Brain microvascular endothelial cell (primary cell): Measurements from ENCODE around the gene ERAS.
"Not testable (repeated sequence)": the region's sequence is repeated elsewhere in the genome, so short reads cannot be mapped to it uniquely, and the experiment has no call there.

Source experiments
- DNase-seq: peaks from one replicate; pipeline ENCODE4 v3.0.0-alpha.2; 2020
- H3K27ac ChIP-seq: fragments of 250-450 bp; sonication (Bioruptor Pico); 2 replicates; pipeline ENCODE4 v1.5.1; 2020; ENCODE audit warnings: mild to moderate bottlenecking, moderate library complexity
- H3K27me3 ChIP-seq: fragments of 250-450 bp; sonication (Bioruptor Pico); replicated peaks from 2 replicates; pipeline ENCODE4 v1.5.1; 2020; ENCODE audit warnings: mild to moderate bottlenecking
- H3K36me3 ChIP-seq: fragments of 250-450 bp; sonication (Bioruptor Pico); replicated peaks from 2 replicates; pipeline ENCODE4 v1.5.1; 2020; ENCODE audit warnings: mild to moderate bottlenecking
- H3K4me3 ChIP-seq: 2 replicates; pipeline ENCODE4 v1.5.1; 2011; ENCODE audit warnings: low read depth, mild to moderate bottlenecking, control low read depth, low read length, moderate library complexity
- CTCF ChIP-seq: IDR thresholded peaks from 2 replicates; pipeline ENCODE4 v1.5.1; 2011; ENCODE audit warnings: low read depth, mild to moderate bottlenecking, moderate library complexity, low read length, control low read depth, inconsistent platforms; ENCODE audit errors: missing control alignments
- in situ Hi-C: cut with HindIII; loops from 2 replicates; pipeline ENCODE4 v1.10.0; 2017; ENCODE audit warnings: low sequenced_read_pairs, low pct_ligation_motif_present

Gene ERAS

DNA sequence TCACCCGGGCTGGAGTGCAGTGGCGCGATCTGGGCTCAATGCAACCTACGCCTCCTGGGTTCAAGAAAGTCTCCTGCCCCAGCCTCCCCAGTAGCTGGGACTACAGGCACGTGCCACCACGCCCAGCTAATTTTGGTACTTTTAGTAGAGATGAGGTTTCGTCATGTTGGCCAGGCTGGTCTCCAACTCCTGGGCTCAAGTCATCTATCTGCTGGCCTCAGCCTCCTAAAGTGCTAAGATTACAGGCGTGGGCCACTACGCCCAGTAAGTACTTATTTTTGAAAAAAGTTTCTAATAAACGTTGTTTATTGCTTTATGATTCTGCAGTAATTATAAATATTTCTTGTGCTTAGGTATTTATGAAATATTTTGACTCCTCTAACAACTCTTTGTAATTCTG, 13.4 kb downstream of the ERAS start:
- TF ChIP-seq CTCF: no peak
- in situ Hi-C loops: no loop called here
- H3K36me3 ChIP-seq: no peaks in the 10 kb centered on the region

GRCh38 chrX:48848847-48849246, 22.5 kb downstream of the ERAS start:
- in situ Hi-C loops: no loop called here
- H3K27ac ChIP-seq: no peak overlapping the region
- DNase-seq: no peak
- H3K36me3 ChIP-seq: no peaks in the 10 kb centered on the region
- no peaks in the 10 kb centered on the region for H3K27me3 ChIP-seq
- no peak for TF ChIP-seq CTCF
- no peak overlapping the region for H3K4me3 ChIP-seq

More for the DNA sequence above, 13.4 kb downstream of the ERAS start:
- Histone ChIP-seq H3K4me3 (no peak overlapping the region), H3K27me3 (peaks cover 3% of the 10 kb centered on the region), H3K27ac (no peak overlapping the region)
- DNase-seq: no peak

DNA sequence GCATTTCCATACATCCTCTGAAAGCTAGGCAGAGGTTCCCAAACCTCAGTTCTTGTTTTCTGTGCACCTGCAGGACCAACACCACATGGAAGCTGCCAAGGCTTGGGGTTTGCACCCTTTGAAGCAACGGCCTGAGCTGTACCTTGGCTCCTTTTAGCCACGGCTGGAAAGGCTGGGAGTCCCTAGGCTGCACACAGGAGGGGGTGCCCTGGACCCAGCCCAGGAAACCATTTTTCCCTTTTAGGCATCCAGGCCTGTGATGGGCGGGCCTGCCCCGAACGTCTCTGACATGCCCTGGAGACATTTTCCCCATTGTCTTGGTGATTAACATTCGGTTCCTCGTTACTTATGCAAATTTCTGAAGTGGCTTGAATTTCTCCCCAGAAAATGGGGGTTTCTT, 26.5 kb downstream of the ERAS start:
- Histone ChIP-seq H3K36me3 (no peaks in the 10 kb centered on the region), H3K4me3 (no peak overlapping the region), H3K27ac (no peak overlapping the region), H3K27me3 (no peaks in the 10 kb centered on the region)
- in situ Hi-C loops: no loop called here
- no peak for TF ChIP-seq CTCF
- DNase-seq: no peak

GRCh38 chrX:48853494-48853893, 27.2 kb downstream of the ERAS start:
- H3K27me3 ChIP-seq, H3K27ac ChIP-seq, DNase-seq, in situ Hi-C loops, H3K4me3 ChIP-seq, H3K36me3 ChIP-seq: not testable (repeated sequence)

DNA sequence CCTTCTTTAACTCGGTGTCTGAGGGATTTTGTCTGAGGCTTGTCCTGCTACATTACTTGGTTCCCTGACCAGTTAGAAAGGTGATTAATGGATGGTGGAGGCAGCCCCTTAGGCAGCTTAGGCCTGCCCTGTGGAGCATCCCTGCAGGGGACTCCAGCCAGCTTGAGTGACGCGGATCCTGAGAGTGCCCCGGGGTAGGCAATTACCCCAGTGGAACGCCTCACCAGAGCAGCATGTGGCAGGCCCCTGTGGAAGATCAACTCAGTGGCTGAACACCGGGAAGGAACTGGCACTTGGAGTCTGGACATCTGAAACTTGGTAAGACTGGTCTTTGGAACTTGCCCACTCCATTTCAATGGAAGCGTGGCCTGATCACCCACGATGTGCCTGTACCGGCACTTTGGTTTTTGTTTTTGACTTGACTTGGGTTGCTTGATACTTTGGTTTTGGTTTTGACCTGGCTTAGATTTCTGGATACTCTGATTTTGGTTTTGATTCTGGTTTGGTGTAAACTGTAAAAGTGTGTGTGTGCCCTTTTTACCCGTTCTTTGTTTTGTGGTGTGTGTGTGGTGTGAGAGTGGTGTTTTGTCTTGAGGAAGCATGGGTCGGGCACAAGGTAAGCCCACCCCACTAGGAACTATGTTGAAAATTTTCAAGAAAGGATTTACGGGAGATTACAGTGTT, 27.9 kb downstream of the ERAS start:
- in situ Hi-C loops, H3K4me3 ChIP-seq, H3K36me3 ChIP-seq, DNase-seq, H3K27ac ChIP-seq, H3K27me3 ChIP-seq: not testable (repeated sequence)

- Histone ChIP-seq H3K4me3 (no peak overlapping the region), H3K27ac (no peak overlapping the region), H3K27me3 (no peaks in the 10 kb centered on the region), H3K36me3 (no peaks in the 10 kb centered on the region)
- no peak for DNase-seq
- in situ Hi-C loops: no loop called here
- TF ChIP-seq CTCF: peak; percentile 56
These were observed 28.6 kb downstream of the ERAS start for GRCh38 chrX:48854898-48855297.

DNA sequence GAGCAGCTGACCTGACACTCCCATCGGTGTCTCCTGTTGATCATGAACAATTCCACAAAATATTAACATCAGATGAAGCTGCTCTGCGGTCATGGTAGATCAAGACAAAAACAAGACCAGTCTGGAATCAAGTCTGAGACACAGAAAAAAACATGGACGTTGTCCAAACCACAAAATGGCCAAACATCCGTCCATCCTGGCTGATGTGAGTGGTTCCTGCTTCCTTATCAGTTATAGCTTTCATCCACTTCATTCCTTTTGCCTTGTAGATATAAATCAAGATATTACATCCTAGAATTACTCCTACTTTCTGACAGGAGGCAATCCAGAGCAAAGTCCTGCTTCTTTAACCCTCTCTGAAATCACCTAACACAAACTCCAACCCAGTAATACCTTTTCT, 37.9 kb downstream of the ERAS start:
- in situ Hi-C loops: no loop called here
- DNase-seq: peak; percentile 72

GRCh38 chrX:48872017-48872416, 45.7 kb downstream of the ERAS start:
- H3K27me3 ChIP-seq, H3K27ac ChIP-seq, DNase-seq, in situ Hi-C loops, H3K4me3 ChIP-seq, H3K36me3 ChIP-seq: not testable (repeated sequence)

More for the DNA sequence above, 37.9 kb downstream of the ERAS start:
- Histone ChIP-seq H3K4me3 (no peak overlapping the region), H3K27me3 (no peaks in the 10 kb centered on the region), H3K27ac (no peak overlapping the region), H3K36me3 (no peaks in the 10 kb centered on the region)
- TF ChIP-seq CTCF: no peak

DNA sequence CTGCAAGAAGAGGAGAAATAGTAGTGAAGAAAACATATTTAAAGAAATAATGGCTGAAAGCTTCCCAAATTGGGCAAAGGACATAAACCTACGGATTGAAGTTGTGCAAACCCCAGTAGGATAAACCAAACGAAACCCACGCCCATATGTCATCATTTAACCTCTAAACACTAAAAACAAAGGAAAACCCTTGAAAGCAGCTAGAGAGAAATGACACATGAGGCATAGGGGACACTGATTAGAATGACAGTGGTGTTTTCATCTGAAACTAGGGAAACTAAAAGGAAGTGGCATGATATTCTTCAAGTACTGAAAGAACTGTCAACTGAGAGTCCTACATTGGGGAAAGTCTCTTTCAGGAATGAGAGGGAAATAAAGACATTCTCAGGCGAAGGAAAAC, 50.6 kb downstream of the ERAS start:
- in situ Hi-C loops, H3K4me3 ChIP-seq, H3K36me3 ChIP-seq, H3K27me3 ChIP-seq, DNase-seq, H3K27ac ChIP-seq: not testable (repeated sequence)
